ENCODE results near the gene PAMR1. TPM values are rescaled to one million over a fixed set of nuclear protein-coding genes. Genes with fewer than 3 reads are reported as not detected.

Gene PAMR1
- total and polyA plus RNA-seq, 7 donors: 0.16 to 1.9 (median 0.72) TPM

- H3K4me1 ChIP-seq: peaks cover 5% of the 10 kb centered on the region
- no peak overlapping the region for H3K4me3 ChIP-seq
- no peak for ATAC-seq
- intact Hi-C loops (cut with DNase I): loop anchor here (2.0 to 10.0 kb wide), 6 partner anchors 131 to 808 kb away; no protein-coding TSS in a partner anchor
- no peak for DNase-seq
- 50 to 51% (median 51%) methylated on average over 4 of the region's 4 CpGs for WGBS, 3 donors
- no peaks in the 10 kb centered on the region for H3K36me3 ChIP-seq (ENCODE audit: insufficient read depth in 1 of 2, low read depth in 1 of 2)
- H3K9me3 ChIP-seq: no peaks in the 10 kb centered on the region
- no peak for TF ChIP-seq CTCF (IDR thresholded peaks at IDR 0.05)
- H3K27ac ChIP-seq: no peak overlapping the region
- no peaks in the 10 kb centered on the region for H3K27me3 ChIP-seq (ENCODE audit: insufficient read depth in 3 of 3, low read length in 2 of 3)
Measured at GRCh38 chr11:35393098-35393497, 132.3 kb downstream of the PAMR1 start.

GRCh38 chr11:35391922-35392688, 133.3 kb downstream of the PAMR1 start:
- peaks cover 5% of the 10 kb centered on the region for H3K4me1 ChIP-seq
- intact Hi-C loops (cut with DNase I): loop anchor here (2.0 to 10.0 kb wide), 6 partner anchors 130 to 807 kb away; no protein-coding TSS in a partner anchor
- 24 to 27% (median 25%) methylated on average over 13 of the region's 13 CpGs for whole genome bisulfite sequencing, 3 donors
- ATAC-seq: peak; percentile 80 to 95 (median 88)
- DNase-seq: peak; percentile 84 to 88
- H3K4me3 ChIP-seq: no peak overlapping the region
- TF ChIP-seq CTCF (IDR thresholded peaks at IDR 0.05): peak; percentile 89
- no peak overlapping the region for H3K27ac ChIP-seq
- H3K27me3 ChIP-seq (ENCODE audit: insufficient read depth in 3 of 3, low read length in 2 of 3): no peaks in the 10 kb centered on the region
- H3K36me3 ChIP-seq (ENCODE audit: insufficient read depth in 1 of 2, low read depth in 1 of 2): no peaks in the 10 kb centered on the region
- H3K9me3 ChIP-seq: no peaks in the 10 kb centered on the region

GRCh38 chr11:35390737-35391682, 134.4 kb downstream of the PAMR1 start:
- H3K4me1 ChIP-seq: peaks cover 5% of the 10 kb centered on the region
- 90 to 92% (median 91%) methylated on average over 13 of the region's 13 CpGs for WGBS, 3 donors
- no peaks in the 10 kb centered on the region for H3K9me3 ChIP-seq
- H3K27ac ChIP-seq: no peak overlapping the region
- no peak overlapping the region for H3K4me3 ChIP-seq
- H3K36me3 ChIP-seq (ENCODE audit: insufficient read depth in 1 of 2, low read depth in 1 of 2): no peaks in the 10 kb centered on the region
- peak in 2 of 4 donors; percentile 37 to 39 for ATAC-seq
- TF ChIP-seq CTCF (IDR thresholded peaks at IDR 0.05): no peak
- intact Hi-C loops (cut with DNase I): loop anchor here (5.0 to 10.0 kb wide), 5 partner anchors 129 to 806 kb away; no protein-coding TSS in a partner anchor
- DNase-seq: no peak
- no peaks in the 10 kb centered on the region for H3K27me3 ChIP-seq (ENCODE audit: insufficient read depth in 3 of 3, low read length in 2 of 3)

- ATAC-seq: no peak
- Histone ChIP-seq H3K4me3 (no peak overlapping the region), H3K27me3 (ENCODE audit: insufficient read depth in 3 of 3, low read length in 2 of 3) (no peaks in the 10 kb centered on the region), H3K9me3 (no peaks in the 10 kb centered on the region), H3K27ac (no peak overlapping the region), H3K4me1 (peaks cover 5% of the 10 kb centered on the region), H3K36me3 (ENCODE audit: insufficient read depth in 1 of 2, low read depth in 1 of 2) (no peaks in the 10 kb centered on the region)
- 76 to 86% (median 83%) methylated on average over 6 of the region's 6 CpGs for WGBS, 3 donors
- DNase-seq: no peak
- no peak for TF ChIP-seq CTCF (IDR thresholded peaks at IDR 0.05)
- intact Hi-C loops (cut with DNase I): loop anchor here (5.0 to 10.0 kb wide), 6 partner anchors 128 to 805 kb away; no protein-coding TSS in a partner anchor
Measured at GRCh38 chr11:35389897-35390465, 135.4 kb downstream of the PAMR1 start.

Measured in psoas muscle (tissue), 8 donors.